Osteoblast (primary cell): ENCODE results near the gene NKD2. TPM values are rescaled to one million over a fixed set of nuclear protein-coding genes. Genes with fewer than 3 reads are reported as not detected.

Experiments
- DNase-seq: peaks from one replicate; pipeline ENCODE4 v3.0.0; 2011; ENCODE audit warnings: low spot score, mixed read lengths; ENCODE audit not compliant: insufficient read length; ENCODE audit errors: missing footprints
- H2AFZ ChIP-seq: 2 replicates; pipeline ENCODE4 v1.6.0; 2011; ENCODE audit warnings: mild to moderate bottlenecking, low read length
- H3K27ac ChIP-seq: 2 replicates; pipeline ENCODE4 v1.5.1; 2011; ENCODE audit warnings: mild to moderate bottlenecking, low read depth, low read length, moderate library complexity
- H3K27me3 ChIP-seq: 2 replicates; pipeline ENCODE4 v1.6.0; 2012; ENCODE audit warnings: mild to moderate bottlenecking, control low read depth, inconsistent platforms, low read length, moderate library complexity; ENCODE audit not compliant: insufficient read depth
- H3K36me3 ChIP-seq: 2 replicates; pipeline ENCODE4 v1.5.1; 2011; ENCODE audit warnings: mild to moderate bottlenecking, low read length, control low read depth, moderate library complexity; ENCODE audit not compliant: insufficient read depth
- H3K4me1 ChIP-seq: 2 replicates; pipeline ENCODE4 v1.5.1; 2011; ENCODE audit warnings: mild to moderate bottlenecking, low read length, control low read depth, moderate library complexity; ENCODE audit not compliant: insufficient read depth
- H3K4me2 ChIP-seq: 2 replicates; pipeline ENCODE4 v1.6.0; 2011; ENCODE audit warnings: mild to moderate bottlenecking, low read length; ENCODE audit not compliant: insufficient read depth
- H3K4me3 ChIP-seq: fragments of 200-600 bp; sonication (generic); 3 replicates; pipeline ENCODE4 v1.5.1; 2012; ENCODE audit warnings: mild to moderate bottlenecking, low read length, inconsistent platforms; ENCODE audit not compliant: insufficient read depth
- H3K79me2 ChIP-seq: 2 replicates; pipeline ENCODE4 v1.6.0; 2012; ENCODE audit warnings: mild to moderate bottlenecking, low read length, control low read depth, inconsistent platforms; ENCODE audit not compliant: insufficient read depth
- H3K9me3 ChIP-seq: 2 replicates; pipeline ENCODE4 v1.5.1; 2011; ENCODE audit warnings: low read depth, low read length, control low read depth
- H4K20me1 ChIP-seq: 2 replicates; pipeline ENCODE4 v1.6.0; 2012; ENCODE audit warnings: mild to moderate bottlenecking, low read length, control low read depth; ENCODE audit not compliant: insufficient read depth
- total RNA-seq: library from RNA; depleted of rRNA; stranded (reverse); fragments of >200 nt; gene quantifications from 2 replicates; pipeline ENCODE4 v1.2.3, GENCODE V29; 2012
- TF ChIP-seq, protein P1 (sequence below): IDR thresholded peaks from 2 replicates; pipeline ENCODE4 v1.5.1; 2011; ENCODE audit warnings: mild to moderate bottlenecking, low read depth, low read length, moderate library complexity; ENCODE audit errors: extremely low read depth

The NKD2 gene
- total RNA-seq, 1 donor = under 0.01 TPM

DNA sequence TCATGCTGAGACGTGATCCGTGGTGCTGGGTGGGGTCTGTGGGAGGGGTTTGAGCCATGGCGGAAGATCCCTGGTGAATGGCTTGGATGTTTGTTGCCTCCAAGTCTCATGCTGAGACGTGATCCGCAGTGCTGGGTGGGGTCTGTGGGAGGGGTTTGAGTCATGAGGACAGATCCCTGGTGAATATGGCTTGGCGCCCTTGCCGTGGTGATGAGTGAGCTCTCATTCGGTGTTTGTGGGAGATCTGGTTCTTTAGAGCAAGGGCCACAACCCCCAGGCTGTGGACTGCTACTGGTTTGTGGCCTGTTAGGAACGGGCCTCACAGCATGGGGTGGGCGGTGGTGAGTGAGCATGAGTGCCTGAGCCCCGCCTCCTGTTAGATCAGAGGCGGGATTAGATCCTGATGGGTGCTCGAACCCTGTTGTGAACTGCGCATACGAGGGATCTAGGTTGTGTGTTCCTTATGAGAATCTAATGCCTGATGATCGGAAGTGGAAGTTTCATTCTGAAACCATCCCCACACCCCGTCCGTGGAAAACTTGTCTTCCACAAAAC lies 31.2 kb downstream of the NKD2 start:
- TF ChIP-seq, protein P1, sequence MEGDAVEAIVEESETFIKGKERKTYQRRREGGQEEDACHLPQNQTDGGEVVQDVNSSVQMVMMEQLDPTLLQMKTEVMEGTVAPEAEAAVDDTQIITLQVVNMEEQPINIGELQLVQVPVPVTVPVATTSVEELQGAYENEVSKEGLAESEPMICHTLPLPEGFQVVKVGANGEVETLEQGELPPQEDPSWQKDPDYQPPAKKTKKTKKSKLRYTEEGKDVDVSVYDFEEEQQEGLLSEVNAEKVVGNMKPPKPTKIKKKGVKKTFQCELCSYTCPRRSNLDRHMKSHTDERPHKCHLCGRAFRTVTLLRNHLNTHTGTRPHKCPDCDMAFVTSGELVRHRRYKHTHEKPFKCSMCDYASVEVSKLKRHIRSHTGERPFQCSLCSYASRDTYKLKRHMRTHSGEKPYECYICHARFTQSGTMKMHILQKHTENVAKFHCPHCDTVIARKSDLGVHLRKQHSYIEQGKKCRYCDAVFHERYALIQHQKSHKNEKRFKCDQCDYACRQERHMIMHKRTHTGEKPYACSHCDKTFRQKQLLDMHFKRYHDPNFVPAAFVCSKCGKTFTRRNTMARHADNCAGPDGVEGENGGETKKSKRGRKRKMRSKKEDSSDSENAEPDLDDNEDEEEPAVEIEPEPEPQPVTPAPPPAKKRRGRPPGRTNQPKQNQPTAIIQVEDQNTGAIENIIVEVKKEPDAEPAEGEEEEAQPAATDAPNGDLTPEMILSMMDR = no peak
- H3K27me3 ChIP-seq = no peaks in the 10 kb centered on the region
- peak; percentile 38 for DNase-seq
- no peaks in the 10 kb centered on the region for H3K9me3 ChIP-seq
- H4K20me1 ChIP-seq = no peaks in the 10 kb centered on the region
- no peak overlapping the region for H3K4me2 ChIP-seq
- no peak overlapping the region for H3K4me3 ChIP-seq
- H3K36me3 ChIP-seq = no peaks in the 10 kb centered on the region
- H3K27ac ChIP-seq = no peak overlapping the region
- no peak overlapping the region for H2AFZ ChIP-seq
- no peaks in the 10 kb centered on the region for H3K79me2 ChIP-seq
- H3K4me1 ChIP-seq = no peaks in the 10 kb centered on the region

DNA sequence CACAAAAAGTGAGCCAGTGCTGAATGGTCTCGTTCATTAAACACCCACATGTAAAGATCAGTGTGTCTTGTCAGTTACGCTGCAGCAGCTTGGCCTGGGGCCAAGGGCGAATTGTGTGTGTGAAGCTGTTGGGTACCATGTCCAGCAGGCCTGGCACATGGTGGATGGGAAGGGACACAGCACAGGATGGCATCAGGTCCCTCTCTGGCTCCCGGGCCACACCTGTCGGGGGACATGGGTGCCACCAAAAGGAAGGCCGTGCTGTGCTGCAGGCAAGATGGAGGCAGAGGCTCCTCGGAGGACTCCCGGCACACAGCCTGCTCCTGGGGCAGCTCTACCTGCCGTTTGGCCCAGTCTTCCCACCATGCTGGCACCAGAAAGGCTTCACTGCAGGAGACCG lies 32.0 kb downstream of the NKD2 start:
- H3K27ac ChIP-seq = no peak overlapping the region
- no peak overlapping the region for H2AFZ ChIP-seq
- peak; percentile 32 for DNase-seq
- no peaks in the 10 kb centered on the region for H3K79me2 ChIP-seq
- H3K4me1 ChIP-seq = no peaks in the 10 kb centered on the region
- H3K9me3 ChIP-seq = no peaks in the 10 kb centered on the region
- H3K27me3 ChIP-seq = no peaks in the 10 kb centered on the region
- no peak overlapping the region for H3K4me2 ChIP-seq
- H3K36me3 ChIP-seq = no peaks in the 10 kb centered on the region
- no peak overlapping the region for H3K4me3 ChIP-seq
- TF ChIP-seq, protein P1 = no peak
- no peaks in the 10 kb centered on the region for H4K20me1 ChIP-seq

DNA sequence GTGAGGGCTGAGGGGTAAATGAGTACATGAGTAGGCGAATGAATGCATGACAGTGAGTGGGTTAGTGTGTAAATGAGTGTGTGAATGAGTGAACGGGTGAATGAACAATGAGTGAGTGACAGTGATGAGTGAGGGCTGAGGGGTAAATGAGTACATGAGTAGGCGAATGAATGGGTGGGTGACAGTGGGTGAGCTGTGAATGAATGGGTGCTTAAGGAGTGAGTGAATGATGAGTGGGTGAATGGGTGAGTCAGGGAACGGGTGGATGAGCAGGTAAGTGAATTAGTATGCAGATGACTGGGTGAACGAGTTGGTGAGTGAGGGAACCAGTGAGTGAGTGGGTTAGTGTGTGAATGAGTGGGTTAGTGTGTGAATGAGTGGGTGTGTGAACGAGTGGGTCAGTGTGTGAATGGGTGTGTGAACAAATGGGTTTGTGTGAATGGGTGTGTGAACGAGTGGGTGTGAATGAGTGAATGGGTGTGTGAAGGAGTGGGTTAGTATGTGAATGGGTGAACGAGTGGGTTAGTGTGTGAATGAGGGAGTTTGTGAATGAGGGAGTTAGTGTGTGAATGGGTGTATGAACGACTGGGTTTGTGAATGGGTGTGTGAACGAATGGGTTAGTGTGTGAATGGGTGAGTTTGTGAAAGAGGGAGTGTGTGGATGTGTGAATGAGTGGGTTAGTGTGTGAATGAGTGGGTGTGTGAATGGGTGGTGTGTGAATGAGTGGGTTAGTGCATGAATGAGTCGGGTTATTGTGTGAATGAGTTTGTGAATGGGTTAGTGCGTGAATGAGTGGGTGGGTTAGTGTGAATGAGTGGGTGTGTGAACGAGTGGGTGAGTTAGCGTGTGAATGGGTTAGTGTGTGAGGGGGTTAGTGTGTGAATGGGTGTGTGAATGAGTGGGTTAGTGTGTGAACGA lies 32.9 kb downstream of the NKD2 start:
- TF ChIP-seq, protein P1 = no peak
- no peak overlapping the region for H3K27ac ChIP-seq
- H3K4me3 ChIP-seq = no peak overlapping the region
- H3K79me2 ChIP-seq = no peaks in the 10 kb centered on the region
- H3K4me1 ChIP-seq = no peaks in the 10 kb centered on the region
- no peaks in the 10 kb centered on the region for H3K9me3 ChIP-seq
- no peaks in the 10 kb centered on the region for H4K20me1 ChIP-seq
- DNase-seq = peak; percentile 26
- no peaks in the 10 kb centered on the region for H3K27me3 ChIP-seq
- no peak overlapping the region for H3K4me2 ChIP-seq
- H3K36me3 ChIP-seq = no peaks in the 10 kb centered on the region
- no peak overlapping the region for H2AFZ ChIP-seq

DNA sequence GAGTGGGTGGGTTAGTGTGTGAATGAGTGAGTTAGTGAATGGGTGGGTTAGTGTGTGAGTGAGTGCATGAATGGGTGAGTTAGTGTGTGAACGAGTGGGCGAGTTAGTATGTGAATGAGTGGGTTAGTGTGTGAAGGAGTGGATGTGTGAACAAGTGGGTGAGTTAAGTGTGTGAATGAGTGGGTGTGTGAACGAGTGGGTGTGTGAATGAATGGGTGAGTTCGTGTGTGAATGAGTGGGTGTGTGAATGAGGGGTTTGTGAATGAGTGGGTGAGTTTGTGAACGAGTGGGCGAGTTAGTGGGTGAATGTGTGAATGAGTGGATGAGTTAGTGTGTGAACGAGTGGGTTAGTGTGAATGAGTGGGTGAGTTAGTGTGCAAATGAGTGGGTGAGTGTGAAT lies 34.0 kb downstream of the NKD2 start:
- no peak overlapping the region for H3K4me2 ChIP-seq
- H3K36me3 ChIP-seq = no peaks in the 10 kb centered on the region
- DNase-seq = no peak
- H3K4me3 ChIP-seq = no peak overlapping the region
- TF ChIP-seq, protein P1 = no peak
- no peaks in the 10 kb centered on the region for H3K79me2 ChIP-seq
- H2AFZ ChIP-seq = no peak overlapping the region
- no peaks in the 10 kb centered on the region for H3K4me1 ChIP-seq
- no peaks in the 10 kb centered on the region for H3K27me3 ChIP-seq
- H3K9me3 ChIP-seq = no peaks in the 10 kb centered on the region
- H4K20me1 ChIP-seq = no peaks in the 10 kb centered on the region
- H3K27ac ChIP-seq = no peak overlapping the region
